Fibroblast of gingiva (primary cell): ENCODE results near the gene SLC26A1.
A peak's percentile ranks its signal among the peaks of the same experiment; 100 is the strongest.
"Not testable (repeated sequence)": the region's sequence is repeated elsewhere in the genome, so short reads cannot be mapped to it uniquely, and the experiment has no call there.

Source experiments
- DNase-seq: peaks from one replicate; pipeline ENCODE4 v3.0.0-alpha.2; 2011; ENCODE audit warnings: low read depth

Gene SLC26A1

GRCh38 chr4:1013225-1014073 lies 20.2 kb upstream of the SLC26A1 start:
- no peak for DNase-seq

- DNase-seq = no peak
Observed at GRCh38 chr4:1012034-1012739, 19.0 kb upstream of the SLC26A1 start.

DNA sequence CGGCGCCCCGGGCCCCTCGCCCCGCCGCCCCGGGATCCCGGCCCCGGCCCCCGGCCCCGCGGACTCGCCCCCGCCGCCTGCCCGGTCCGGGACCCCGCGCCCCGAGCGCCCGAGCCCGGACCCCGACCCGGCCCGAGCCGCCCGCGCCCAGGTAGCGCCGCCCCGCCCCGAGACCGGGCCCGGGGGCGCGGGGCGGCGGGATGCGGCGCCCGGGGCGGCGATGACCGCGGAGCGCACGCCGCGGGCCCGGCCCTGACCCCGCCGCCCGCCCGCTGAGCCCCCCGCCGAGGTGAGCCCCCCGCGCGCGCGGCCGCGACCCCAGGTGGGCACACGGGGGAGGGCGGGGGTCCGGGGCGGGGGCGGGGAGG lies 18.4 kb upstream of the SLC26A1 start:
- no peak for DNase-seq

GRCh38 chr4:1011022-1011665 lies 17.9 kb upstream of the SLC26A1 start, which contains the start of gene FGFRL1:
Gene FGFRL1 (plus strand): TSS chr4:1011626. CDS start chr4:1012486, 860 bp downstream.
- DNase-seq = peak; percentile 87

DNA sequence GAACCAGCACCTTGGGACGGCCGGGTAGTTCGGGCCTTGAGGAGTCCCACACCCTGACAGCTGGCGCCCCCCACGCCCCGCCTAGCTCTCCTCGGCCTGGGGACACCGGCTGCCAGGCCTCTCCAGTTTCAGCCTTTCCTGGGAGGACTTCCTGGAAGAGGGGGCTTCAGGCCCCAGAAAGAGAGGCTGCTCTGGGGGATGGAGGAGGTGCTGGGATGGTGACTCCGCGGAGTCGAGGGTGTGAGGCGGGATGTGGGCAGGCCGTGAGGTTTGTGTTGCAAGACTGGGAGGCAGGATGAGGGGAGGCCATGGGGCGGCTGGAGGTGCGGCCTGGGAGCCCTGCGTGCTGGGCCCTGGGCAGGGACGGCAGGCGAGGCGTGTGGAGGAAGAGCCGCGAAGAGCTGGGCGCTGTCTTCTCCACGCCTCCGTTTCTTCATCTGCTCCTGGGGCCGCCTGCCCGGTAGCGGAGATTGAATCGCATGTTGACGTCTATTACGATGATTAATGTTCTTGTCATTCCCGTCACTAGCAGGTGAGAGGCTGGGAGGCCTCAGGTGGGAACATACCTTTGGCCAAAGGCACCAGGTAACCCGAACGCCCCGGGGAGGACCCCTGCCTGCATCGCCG lies 17.3 kb upstream of the SLC26A1 start:
- peak; percentile 91 for DNase-seq

- peak; percentile 24 for DNase-seq
Observed at GRCh38 chr4:1009542-1010394, 16.6 kb upstream of the SLC26A1 start.

- no peak for DNase-seq
Observed at GRCh38 chr4:1008840-1009541, 15.8 kb upstream of the SLC26A1 start.

DNA sequence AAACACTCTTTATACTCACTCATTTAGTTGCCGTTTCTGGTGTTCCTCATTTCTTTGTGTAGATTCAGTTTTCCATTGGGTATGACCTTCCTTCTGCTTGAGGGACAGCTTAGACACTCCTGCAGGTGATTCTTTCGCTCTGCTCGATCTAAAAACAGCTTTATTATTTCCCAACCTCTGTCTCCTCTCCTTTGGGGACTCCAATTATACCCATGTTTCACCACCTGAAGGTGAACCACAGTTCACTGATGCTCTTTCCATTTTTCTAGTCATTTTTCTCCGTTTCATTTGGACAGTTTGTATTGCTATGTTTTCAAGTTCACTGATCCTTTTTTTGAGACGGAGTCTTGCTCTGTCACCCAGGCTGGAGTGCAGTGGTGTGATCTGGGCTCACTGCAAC lies 13.7 kb upstream of the SLC26A1 start:
- no peak for DNase-seq

DNA sequence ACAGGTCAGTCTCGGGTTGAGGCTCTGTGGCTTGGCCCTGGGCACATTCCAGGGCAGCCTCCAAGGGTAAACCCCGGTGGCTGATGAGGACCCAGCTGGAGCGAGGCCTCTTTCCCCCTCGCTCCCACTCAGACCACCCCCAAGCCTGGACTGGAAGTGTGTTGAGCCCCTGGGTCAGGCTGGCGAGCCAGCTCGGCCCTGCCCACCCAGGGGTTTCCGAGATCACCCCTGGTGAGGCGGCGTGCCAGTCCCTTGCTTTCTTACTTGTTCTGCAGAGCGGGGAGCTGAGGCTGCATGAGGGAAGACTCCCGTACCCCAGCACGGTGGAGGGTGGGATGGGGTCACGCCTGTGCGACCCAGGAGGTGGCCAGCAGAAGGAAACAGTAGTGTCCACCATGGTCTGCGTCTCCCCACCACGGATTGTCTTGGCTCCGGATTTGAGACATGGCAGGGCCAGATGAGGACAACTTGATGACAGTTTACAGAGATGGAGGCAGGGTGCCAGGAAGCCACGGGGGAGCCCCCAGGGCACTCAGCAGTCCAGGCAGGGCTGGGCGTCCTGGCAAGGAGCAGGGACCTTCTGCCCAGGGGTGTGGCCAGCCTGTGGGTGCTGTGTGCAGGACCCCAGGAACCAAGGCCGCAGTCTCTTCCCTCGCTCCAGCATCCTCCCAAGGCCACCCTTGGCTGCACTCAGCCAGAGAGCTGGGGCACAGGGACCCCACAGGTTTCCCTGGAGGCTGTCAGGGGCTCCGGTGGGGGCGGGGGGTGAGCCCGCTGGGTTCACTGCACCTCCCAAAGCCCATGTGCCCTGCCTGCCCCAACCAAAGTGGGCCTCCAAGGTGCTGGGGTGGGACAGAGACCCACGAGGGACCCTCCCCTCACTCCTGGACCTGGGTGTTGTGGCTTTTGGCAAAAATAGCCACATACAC lies 11.6 kb upstream of the SLC26A1 start:
- no peak for DNase-seq

- no peak for DNase-seq
Observed at GRCh38 chr4:1004071-1004418, 10.8 kb upstream of the SLC26A1 start.

DNA sequence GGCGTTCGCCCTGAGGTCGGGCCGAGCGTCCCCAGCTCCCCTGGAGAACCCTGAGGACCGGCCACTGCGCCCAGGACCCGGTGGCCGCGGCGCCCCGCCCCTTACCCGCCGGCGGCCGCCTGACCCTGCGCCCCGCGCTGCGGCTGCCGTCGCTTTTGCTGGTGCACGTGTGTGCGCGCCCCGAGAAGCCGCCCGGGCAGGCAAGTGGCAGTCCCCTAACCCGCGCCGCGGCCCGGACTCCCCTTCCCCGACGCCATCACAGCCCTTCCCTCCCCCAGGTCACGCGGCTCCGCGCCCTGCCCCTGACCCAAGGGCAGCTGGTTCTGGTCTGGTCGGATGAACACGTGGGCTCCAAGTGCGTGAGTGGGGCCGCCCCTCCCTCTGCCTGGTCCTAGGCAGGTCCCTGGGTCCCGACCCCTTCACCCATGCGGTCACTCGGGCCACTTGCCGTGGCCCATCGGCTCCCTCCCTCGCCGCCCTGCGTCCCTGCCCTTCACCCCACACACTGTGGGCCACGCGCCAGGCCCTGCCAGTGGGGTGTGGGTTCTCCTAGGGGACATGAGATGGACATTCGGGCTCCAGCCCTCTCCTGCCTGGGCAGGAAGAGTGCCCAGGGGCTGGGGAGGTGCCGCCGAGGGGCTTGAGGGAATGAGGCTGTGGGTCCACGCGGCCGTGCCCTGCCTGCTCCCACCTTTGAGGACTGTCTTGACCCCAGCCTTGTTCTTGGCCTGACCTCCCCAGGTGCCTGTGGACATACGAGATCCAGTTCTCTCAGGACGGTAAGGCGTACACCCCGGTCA lies 10.3 kb upstream of the SLC26A1 start:
- DNase-seq = no peak

DNA sequence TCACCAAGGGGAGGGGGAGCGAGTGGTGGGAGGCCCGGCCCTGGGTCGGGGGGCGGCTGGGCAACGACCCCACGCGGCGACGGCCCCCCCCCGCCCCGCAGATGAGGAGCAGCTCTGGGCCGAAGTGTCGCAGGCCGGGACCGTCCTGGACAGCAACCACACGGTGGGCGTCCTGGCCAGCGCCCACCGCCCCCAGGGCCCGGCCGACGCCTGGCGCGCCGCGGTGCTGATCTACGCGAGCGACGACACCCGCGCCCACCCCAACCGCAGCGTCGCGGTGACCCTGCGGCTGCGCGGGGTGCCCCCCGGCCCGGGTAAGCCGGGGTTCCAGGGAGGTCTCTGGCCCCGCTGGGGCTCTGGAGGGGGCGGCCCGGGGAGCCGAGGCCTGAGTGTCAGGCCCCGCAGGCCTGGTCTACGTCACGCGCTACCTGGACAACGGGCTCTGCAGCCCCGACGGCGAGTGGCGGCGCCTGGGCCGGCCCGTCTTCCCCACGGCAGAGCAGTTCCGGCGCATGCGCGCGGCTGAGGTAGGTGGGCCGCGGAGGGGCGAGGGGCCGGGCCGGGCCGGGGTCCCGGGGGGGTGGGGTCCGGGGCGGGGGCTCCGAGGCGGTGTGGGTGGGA lies 9.5 kb upstream of the SLC26A1 start:
- no peak for DNase-seq

DNA sequence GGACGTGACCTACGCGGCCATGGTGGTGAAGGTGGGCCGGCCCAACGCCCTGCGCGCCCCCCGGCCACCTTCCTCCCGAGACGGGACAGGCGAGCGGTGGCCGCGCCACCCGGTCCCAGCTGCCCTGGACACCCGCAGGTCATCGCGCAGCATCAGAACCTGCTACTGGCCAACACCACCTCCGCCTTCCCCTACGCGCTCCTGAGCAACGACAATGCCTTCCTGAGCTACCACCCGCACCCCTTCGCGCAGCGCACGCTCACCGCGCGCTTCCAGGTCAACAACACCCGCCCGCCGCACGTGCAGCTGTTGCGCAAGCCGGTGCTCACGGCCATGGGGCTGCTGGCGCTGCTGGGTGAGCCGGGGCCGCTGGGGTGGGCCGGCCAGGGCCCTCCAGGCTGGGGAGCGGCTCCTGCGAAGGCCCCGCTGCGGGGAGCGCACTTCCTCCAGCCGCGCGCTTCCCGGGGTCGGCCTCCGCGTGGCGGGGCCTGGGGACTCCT lies 9.0 kb upstream of the SLC26A1 start:
- no peak for DNase-seq

- no peak for DNase-seq
Observed at GRCh38 chr4:1001561-1002130, 8.4 kb upstream of the SLC26A1 start.

GRCh38 chr4:1000686-1001260 lies 7.6 kb upstream of the SLC26A1 start:
- DNase-seq = no peak

DNA sequence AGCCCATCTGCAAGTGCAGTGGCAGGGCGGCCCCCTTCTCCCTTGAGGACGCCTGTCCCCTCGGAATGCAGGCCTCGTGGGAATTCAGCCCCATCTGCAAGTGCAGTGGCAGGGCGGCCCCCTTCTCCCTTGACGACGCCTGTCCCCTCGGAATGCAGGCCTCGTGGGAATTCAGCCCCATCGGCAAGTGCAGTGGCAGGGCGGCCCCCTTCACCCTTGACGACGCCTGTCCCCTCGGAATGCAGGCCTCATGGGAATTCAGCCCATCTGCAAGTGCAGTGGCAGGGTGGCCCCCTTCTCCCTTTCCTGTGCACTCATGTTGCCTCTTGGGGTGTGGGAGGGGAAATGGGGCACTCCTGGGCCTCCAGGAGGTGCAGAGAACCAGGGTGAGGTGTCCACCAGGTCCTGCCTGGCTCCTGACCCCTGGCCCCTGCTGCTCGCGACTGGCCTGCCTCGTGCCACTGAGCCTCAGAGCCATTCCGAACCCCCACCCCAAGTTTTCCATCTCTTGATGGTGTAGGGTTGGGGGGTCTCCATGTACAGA lies 6.8 kb upstream of the SLC26A1 start:
- DNase-seq = no peak

GRCh38 chr4:999240-999863 lies 6.1 kb upstream of the SLC26A1 start:
- not testable (repeated sequence) for DNase-seq
